Endothelial cell of umbilical vein (primary cell): ENCODE results near the gene ADAT3. TPM values are rescaled to one million over a fixed set of nuclear protein-coding genes. Genes with fewer than 3 reads are reported as not detected.

Experiments used
- BruUV-seq: library from RNA; stranded (reverse); fragments of 400-500 nt; replicated peaks from 2 replicates; lab custom pipeline; 2021; lab: Mats Ljungman, UMichigan
- CTCF ChIA-PET: fragments of 300-600, 350-600 bp; sonication (Branson Sonifier 250); formaldehyde crosslinking; loops from one replicate; lab custom pipeline; 2021; ENCODE audit warnings: antibody characterized with exemption, inconsistent platforms; lab: Charles Lee
- POLR2A ChIA-PET: fragments of 300-600, 350-600 bp; sonication (Branson Sonifier 250); formaldehyde crosslinking; loops from one replicate; lab custom pipeline; 2021; ENCODE audit warnings: antibody characterized with exemption, inconsistent platforms; lab: Charles Lee
- DNase-seq: peaks from one replicate; pipeline ENCODE4 v3.0.0-alpha.2; 2011; ENCODE audit warnings: low read depth, low spot score
- FAIRE-seq: peaks from 2 replicates; lab custom pipeline; 2011; peaks lifted over from hg19 to GRCh38; lab: Jason Lieb, UNC
- H2AFZ ChIP-seq: 2 replicates; pipeline ENCODE4 v1.6.0; 2012; ENCODE audit warnings: low read depth, low read length, control low read depth, inconsistent platforms
- H3K27ac ChIP-seq: 2 replicates; pipeline ENCODE4 v1.5.1; 2011; ENCODE audit warnings: low read depth, mild to moderate bottlenecking, control low read depth, low read length, moderate library complexity; ENCODE audit not compliant: insufficient read depth
- H3K27me3 ChIP-seq, 2 experiments: 2 replicates each; pipeline versions ENCODE4 v1.6.0 to v1.6.1; 2011; ENCODE audit warnings: low read length in 2 of 2, mixed read lengths in 1 of 2; ENCODE audit not compliant: control insufficient read depth in 2 of 2, insufficient read depth in 2 of 2
- H3K36me3 ChIP-seq, 2 experiments: 2 replicates in 1 of 2; 3 replicates in 1 of 2; pipeline ENCODE4 v1.5.1; 2011; ENCODE audit warnings: low read length in 2 of 2, mild to moderate bottlenecking in 1 of 2, moderate library complexity in 1 of 2; ENCODE audit not compliant: control insufficient read depth in 2 of 2, insufficient read depth in 2 of 2; ENCODE audit errors: extremely low read depth in 1 of 2
- H3K4me1 ChIP-seq: 3 replicates; pipeline ENCODE4 v1.5.1; 2011; ENCODE audit warnings: mild to moderate bottlenecking, low read length; ENCODE audit not compliant: control insufficient read depth, insufficient read depth; ENCODE audit errors: extremely low read depth
- H3K4me2 ChIP-seq: 2 replicates; pipeline ENCODE4 v1.6.1; 2011; ENCODE audit warnings: low read length, control low read depth, mixed read lengths; ENCODE audit not compliant: insufficient read depth
- H3K4me3 ChIP-seq, 3 experiments: fragments of 200-600 bp in 1 of 3; sonication (generic), shearing (Covaris generic) in 1 of 3; replicated peaks in 1 of 3; 2 replicates each; pipeline ENCODE4 v1.5.1; 2011 to 2016; ENCODE audit warnings: control low read depth in 3 of 3, low read length in 3 of 3, mild to moderate bottlenecking in 2 of 3, inconsistent platforms in 1 of 3, low read depth in 1 of 3, moderate library complexity in 1 of 3; ENCODE audit not compliant: insufficient read depth in 1 of 3
- H3K79me2 ChIP-seq: 2 replicates; pipeline ENCODE4 v1.6.0; 2012; ENCODE audit warnings: low read length, inconsistent platforms; ENCODE audit not compliant: control insufficient read depth, insufficient read depth
- H3K9ac ChIP-seq: replicated peaks from 2 replicates; pipeline ENCODE3; 2011; ENCODE audit warnings: low read length, control low read depth; ENCODE audit not compliant: insufficient read depth; ENCODE audit errors: extremely low read depth
- H3K9me1 ChIP-seq: replicated peaks from 3 replicates; pipeline ENCODE4 v1.6.0; 2011; ENCODE audit warnings: mild to moderate bottlenecking, low read length; ENCODE audit not compliant: control insufficient read depth, insufficient read depth; ENCODE audit errors: extremely low read depth
- H3K9me3 ChIP-seq: replicated peaks from 2 replicates; pipeline ENCODE4 v1.5.1; 2012; ENCODE audit warnings: low read length, inconsistent platforms; ENCODE audit not compliant: control insufficient read depth, insufficient read depth
- H4K20me1 ChIP-seq: replicated peaks from 2 replicates; pipeline ENCODE3; 2011; ENCODE audit warnings: mild to moderate bottlenecking, low read length; ENCODE audit not compliant: control insufficient read depth, insufficient read depth; ENCODE audit errors: extremely low read depth
- EZH2 ChIP-seq: IDR thresholded peaks from 2 replicates; pipeline ENCODE4 v1.6.1; 2012; ENCODE audit warnings: borderline replicate concordance, low read depth, mild to moderate bottlenecking, moderate library complexity, low read length, inconsistent platforms; ENCODE audit not compliant: severe bottlenecking
- FOS ChIP-seq: IDR thresholded peaks from 2 replicates; pipeline ENCODE4 v1.6.1; 2011; ENCODE audit warnings: mild to moderate bottlenecking, low read length, moderate library complexity, borderline replicate concordance; ENCODE audit not compliant: insufficient read depth
- GATA2 ChIP-seq: IDR thresholded peaks from 2 replicates; pipeline ENCODE4 v1.7.0; 2011; ENCODE audit warnings: low read depth, mild to moderate bottlenecking, moderate library complexity, mixed read lengths, low read length; ENCODE audit not compliant: insufficient read length, insufficient read depth
- JUN ChIP-seq: IDR thresholded peaks from 2 replicates; pipeline ENCODE4 v1.6.1; 2011; ENCODE audit warnings: borderline replicate concordance, low read depth; ENCODE audit not compliant: insufficient read length, insufficient read depth
- MYC ChIP-seq: IDR thresholded peaks from one replicate; pipeline ENCODE4 v1.6.1; 2011; ENCODE audit warnings: mild to moderate bottlenecking, low read depth, low read length
- POLR2A ChIP-seq: IDR thresholded peaks from 2 replicates; pipeline ENCODE4 v1.6.1; 2012; ENCODE audit warnings: low read depth, mild to moderate bottlenecking, control low read depth, low read length
- POLR2AphosphoS5 ChIP-seq: IDR thresholded peaks from 2 replicates; pipeline ENCODE4 v1.6.1; 2012; ENCODE audit warnings: low read depth, mild to moderate bottlenecking, control low read depth, low read length, moderate library complexity; ENCODE audit not compliant: insufficient read depth
- dilution Hi-C: fragments of 300-500 bp; cut with MboI; formaldehyde crosslinking; loops from one replicate; pipeline ENCODE4 v1.15.0; 2019; ENCODE audit warnings: low sequenced_read_pairs; ENCODE audit not compliant: extremely low pct_ligation_motif_present
- intact Hi-C: fragments of 100-400 bp; cut with micrococcal nuclease; formaldehyde crosslinking; loops from one replicate; pipeline ENCODE4 v1.10.0; 2022
- polyA plus RNA-seq, 4 experiments: library from polyadenylated mRNA; depleted of rRNA in 3 of 4; stranded (reverse) in 3 of 4; unstranded in 1 of 4; fragments of >200 nt; gene quantifications; 2 replicates each; pipeline versions ENCODE4 v1.2.1 to v1.2.3, GENCODE V29; 2011 to 2012; ENCODE audit warnings: missing spikeins in 1 of 4
- total RNA-seq: library from RNA; stranded (reverse); gene quantifications from 2 replicates; pipeline ENCODE4 v1.2.3, GENCODE V29; 2021
- TF ChIP-seq, protein P1 (sequence below): IDR thresholded peaks from 2 replicates; pipeline ENCODE4 v1.6.1; 2011; ENCODE audit not compliant: insufficient read depth, insufficient read length
- TF ChIP-seq, protein P2 (sequence below), 2 donors: IDR thresholded peaks; 1 replicate in 1 of 2; 2 replicates in 1 of 2; pipeline ENCODE4 v1.5.1; 2011; ENCODE audit warnings: low read length in 2 of 2, mild to moderate bottlenecking in 2 of 2, moderate library complexity in 2 of 2, control low read depth in 1 of 2, inconsistent platforms in 1 of 2, low read depth in 1 of 2; ENCODE audit not compliant: insufficient read depth in 1 of 2; ENCODE audit errors: extremely low read depth in 1 of 2

The ADAT3 gene
- total and polyA plus RNA-seq, 2 donors (not counting 3 experiments of a cell fraction or from before 2014, with no cell fraction given): 5.7 to 11.7 TPM

DNA sequence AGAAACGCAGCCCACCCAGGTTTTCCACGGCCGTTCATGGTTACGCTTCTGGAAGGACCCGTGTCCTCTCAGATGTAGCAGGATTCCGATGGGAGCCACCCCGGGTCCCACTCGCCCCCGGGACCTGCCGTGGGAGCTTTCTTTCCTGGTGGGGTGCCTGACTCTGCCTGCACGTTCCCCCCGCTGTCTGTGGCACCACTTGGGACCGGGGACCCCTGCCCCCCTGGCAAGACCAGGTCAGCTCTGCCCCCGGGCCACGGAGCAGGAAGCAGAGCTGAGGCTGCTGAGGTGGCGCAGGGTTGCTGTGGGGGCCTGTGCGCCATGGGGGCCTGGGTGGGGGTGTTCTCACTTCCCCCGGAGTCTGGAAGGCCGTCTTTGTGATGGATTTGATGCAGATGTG, 47.8 kb downstream of the ADAT3 start:
- no TSS peak for BruUV-seq
- Histone ChIP-seq H3K27me3 (no peaks in the 10 kb centered on the region), H2AFZ (no peak overlapping the region), H3K36me3 (peaks cover 0 to 13% of the 10 kb centered on the region in 2 experiments), H4K20me1 (no peaks in the 10 kb centered on the region), H3K79me2 (peaks cover 76% of the 10 kb centered on the region), H3K4me1 (no peaks in the 10 kb centered on the region), H3K4me3 (no peak overlapping the region), H3K27ac (no peak overlapping the region), H3K4me2 (no peak overlapping the region), H3K9me1 (no peaks in the 10 kb centered on the region), H3K9ac (no peak overlapping the region), H3K9me3 (no peaks in the 10 kb centered on the region)
- intact Hi-C loops: no loop called here
- TF ChIP-seq, protein P1, sequence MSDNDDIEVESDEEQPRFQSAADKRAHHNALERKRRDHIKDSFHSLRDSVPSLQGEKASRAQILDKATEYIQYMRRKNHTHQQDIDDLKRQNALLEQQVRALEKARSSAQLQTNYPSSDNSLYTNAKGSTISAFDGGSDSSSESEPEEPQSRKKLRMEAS: no peak
- no peak for TF ChIP-seq JUN
- TF ChIP-seq GATA2: no peak
- no peak for TF ChIP-seq FOS
- no peak for TF ChIP-seq POLR2AphosphoS5
- TF ChIP-seq POLR2A: no peak
- no peak for TF ChIP-seq EZH2
- TF ChIP-seq, protein P2, sequence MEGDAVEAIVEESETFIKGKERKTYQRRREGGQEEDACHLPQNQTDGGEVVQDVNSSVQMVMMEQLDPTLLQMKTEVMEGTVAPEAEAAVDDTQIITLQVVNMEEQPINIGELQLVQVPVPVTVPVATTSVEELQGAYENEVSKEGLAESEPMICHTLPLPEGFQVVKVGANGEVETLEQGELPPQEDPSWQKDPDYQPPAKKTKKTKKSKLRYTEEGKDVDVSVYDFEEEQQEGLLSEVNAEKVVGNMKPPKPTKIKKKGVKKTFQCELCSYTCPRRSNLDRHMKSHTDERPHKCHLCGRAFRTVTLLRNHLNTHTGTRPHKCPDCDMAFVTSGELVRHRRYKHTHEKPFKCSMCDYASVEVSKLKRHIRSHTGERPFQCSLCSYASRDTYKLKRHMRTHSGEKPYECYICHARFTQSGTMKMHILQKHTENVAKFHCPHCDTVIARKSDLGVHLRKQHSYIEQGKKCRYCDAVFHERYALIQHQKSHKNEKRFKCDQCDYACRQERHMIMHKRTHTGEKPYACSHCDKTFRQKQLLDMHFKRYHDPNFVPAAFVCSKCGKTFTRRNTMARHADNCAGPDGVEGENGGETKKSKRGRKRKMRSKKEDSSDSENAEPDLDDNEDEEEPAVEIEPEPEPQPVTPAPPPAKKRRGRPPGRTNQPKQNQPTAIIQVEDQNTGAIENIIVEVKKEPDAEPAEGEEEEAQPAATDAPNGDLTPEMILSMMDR (IDR thresholded peaks at IDR 0.05; ENCODE audit: extremely low read depth in 1 of 2, insufficient read depth in 1 of 2, low read depth in 1 of 2, low read length in 2 of 2): no peak
- no peak for TF ChIP-seq MYC
- dilution Hi-C loops: no loop called here
- POLR2A ChIA-PET: no interaction called here
- CTCF ChIA-PET: no interaction called here
- FAIRE-seq (no peak), DNase-seq (no peak)
